ENCODE results near the gene ALPK3. TPM values are rescaled to one million over a fixed set of nuclear protein-coding genes. Genes with fewer than 3 reads are reported as not detected.

The ALPK3 gene
- total and polyA plus RNA-seq, 2 experiments from 2014 or later, result 3.7 to 29.7 TPM

- Histone ChIP-seq H3K36me3 (ENCODE audit: insufficient read depth) (peaks cover 7% of the 10 kb centered on the region; the same call in 1 of the 2 replicates), H2AFZ (no peak overlapping the region), H3F3A (replicated peaks; ENCODE audit: low read depth) (no peaks in the 10 kb centered on the region), H3K27me3 (ENCODE audit: insufficient read depth) (no peaks in the 10 kb centered on the region), H3K79me2 (replicated peaks; ENCODE audit: insufficient read depth) (peaks cover 59% of the 10 kb centered on the region), H3K27ac (ENCODE audit: low read depth) (no peak overlapping the region), H3K4me1 (ENCODE audit: insufficient read depth) (peaks cover 9% of the 10 kb centered on the region; the same call in 1 of the 2 replicates), H3K4me2 (peak overlapping the region; percentile 63; the same call in 1 of the 2 replicates), H3K9me2 (ENCODE audit: insufficient read depth) (no peaks in the 10 kb centered on the region), H4K20me1 (replicated peaks; ENCODE audit: insufficient read depth) (peaks cover 9% of the 10 kb centered on the region), H3K4me3 (peak overlapping the region; percentile 30; the same call in 1 of the 2 replicates)
- TF ChIP-seq POLR2AphosphoS5 (IDR thresholded peaks at IDR 0.05; ENCODE audit: low read depth) (no peak), NANOG (IDR thresholded peaks at IDR 0.05; ENCODE audit: borderline replicate concordance) (no peak), STAT1 (IDR thresholded peaks at IDR 0.05; ENCODE audit: unreplicated experiment) (no peak), ETS1 (IDR thresholded peaks at IDR 0.05) (no peak), ZNF114 (CRISPR knock-in tag; IDR thresholded peaks at IDR 0.05) (no peak), EZH2phosphoT487 (IDR thresholded peaks at IDR 0.05; ENCODE audit: unreplicated experiment) (no peak)
- TF ChIP-seq, protein P1, sequence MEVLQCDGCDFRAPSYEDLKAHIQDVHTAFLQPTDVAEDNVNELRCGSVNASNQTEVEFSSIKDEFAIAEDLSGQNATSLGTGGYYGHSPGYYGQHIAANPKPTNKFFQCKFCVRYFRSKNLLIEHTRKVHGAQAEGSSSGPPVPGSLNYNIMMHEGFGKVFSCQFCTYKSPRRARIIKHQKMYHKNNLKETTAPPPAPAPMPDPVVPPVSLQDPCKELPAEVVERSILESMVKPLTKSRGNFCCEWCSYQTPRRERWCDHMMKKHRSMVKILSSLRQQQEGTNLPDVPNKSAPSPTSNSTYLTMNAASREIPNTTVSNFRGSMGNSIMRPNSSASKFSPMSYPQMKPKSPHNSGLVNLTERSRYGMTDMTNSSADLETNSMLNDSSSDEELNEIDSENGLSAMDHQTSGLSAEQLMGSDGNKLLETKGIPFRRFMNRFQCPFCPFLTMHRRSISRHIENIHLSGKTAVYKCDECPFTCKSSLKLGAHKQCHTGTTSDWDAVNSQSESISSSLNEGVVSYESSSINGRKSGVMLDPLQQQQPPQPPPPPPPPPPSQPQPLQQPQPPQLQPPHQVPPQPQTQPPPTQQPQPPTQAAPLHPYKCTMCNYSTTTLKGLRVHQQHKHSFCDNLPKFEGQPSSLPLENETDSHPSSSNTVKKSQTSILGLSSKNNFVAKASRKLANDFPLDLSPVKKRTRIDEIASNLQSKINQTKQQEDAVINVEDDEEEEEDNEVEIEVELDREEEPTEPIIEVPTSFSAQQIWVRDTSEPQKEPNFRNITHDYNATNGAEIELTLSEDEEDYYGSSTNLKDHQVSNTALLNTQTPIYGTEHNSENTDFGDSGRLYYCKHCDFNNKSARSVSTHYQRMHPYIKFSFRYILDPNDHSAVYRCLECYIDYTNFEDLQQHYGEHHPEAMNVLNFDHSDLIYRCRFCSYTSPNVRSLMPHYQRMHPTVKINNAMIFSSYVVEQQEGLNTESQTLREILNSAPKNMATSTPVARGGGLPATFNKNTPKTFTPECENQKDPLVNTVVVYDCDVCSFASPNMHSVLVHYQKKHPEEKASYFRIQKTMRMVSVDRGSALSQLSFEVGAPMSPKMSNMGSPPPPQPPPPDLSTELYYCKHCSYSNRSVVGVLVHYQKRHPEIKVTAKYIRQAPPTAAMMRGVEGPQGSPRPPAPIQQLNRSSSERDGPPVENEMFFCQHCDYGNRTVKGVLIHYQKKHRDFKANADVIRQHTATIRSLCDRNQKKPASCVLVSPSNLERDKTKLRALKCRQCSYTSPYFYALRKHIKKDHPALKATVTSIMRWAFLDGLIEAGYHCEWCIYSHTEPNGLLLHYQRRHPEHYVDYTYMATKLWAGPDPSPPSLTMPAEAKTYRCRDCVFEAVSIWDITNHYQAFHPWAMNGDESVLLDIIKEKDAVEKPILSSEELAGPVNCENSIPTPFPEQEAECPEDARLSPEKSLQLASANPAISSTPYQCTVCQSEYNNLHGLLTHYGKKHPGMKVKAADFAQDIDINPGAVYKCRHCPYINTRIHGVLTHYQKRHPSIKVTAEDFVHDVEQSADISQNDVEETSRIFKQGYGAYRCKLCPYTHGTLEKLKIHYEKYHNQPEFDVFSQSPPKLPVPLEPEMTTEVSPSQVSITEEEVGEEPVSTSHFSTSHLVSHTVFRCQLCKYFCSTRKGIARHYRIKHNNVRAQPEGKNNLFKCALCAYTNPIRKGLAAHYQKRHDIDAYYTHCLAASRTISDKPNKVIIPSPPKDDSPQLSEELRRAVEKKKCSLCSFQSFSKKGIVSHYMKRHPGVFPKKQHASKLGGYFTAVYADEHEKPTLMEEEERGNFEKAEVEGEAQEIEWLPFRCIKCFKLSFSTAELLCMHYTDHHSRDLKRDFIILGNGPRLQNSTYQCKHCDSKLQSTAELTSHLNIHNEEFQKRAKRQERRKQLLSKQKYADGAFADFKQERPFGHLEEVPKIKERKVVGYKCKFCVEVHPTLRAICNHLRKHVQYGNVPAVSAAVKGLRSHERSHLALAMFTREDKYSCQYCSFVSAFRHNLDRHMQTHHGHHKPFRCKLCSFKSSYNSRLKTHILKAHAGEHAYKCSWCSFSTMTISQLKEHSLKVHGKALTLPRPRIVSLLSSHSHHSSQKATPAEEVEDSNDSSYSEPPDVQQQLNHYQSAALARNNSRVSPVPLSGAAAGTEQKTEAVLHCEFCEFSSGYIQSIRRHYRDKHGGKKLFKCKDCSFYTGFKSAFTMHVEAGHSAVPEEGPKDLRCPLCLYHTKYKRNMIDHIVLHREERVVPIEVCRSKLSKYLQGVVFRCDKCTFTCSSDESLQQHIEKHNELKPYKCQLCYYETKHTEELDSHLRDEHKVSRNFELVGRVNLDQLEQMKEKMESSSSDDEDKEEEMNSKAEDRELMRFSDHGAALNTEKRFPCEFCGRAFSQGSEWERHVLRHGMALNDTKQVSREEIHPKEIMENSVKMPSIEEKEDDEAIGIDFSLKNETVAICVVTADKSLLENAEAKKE (CRISPR knock-in tag; IDR thresholded peaks at IDR 0.05), result no peak
- ATAC-seq, result peak; percentile 95
- H3K27me3 Mint-ChIP-seq (ENCODE audit: insufficient read depth, low read depth, poor library complexity), result peaks cover 15% of the 10 kb centered on the region
- peaks cover 16% of the 10 kb centered on the region for H3K4me1 Mint-ChIP-seq
- no peaks in the 10 kb centered on the region for H3K9me3 Mint-ChIP-seq
- DNase-seq (ENCODE audit: low spot score), result peak; percentile 74
- H3K4me3 Mint-ChIP-seq, result peak overlapping the region; percentile 10; the same call in 2 of the 3 replicates
- peaks cover 27% of the 10 kb centered on the region for H3K36me3 Mint-ChIP-seq (ENCODE audit: low read depth)
- peak overlapping the region; percentile 19 for H3K27ac Mint-ChIP-seq
Measured at GRCh38 chr15:84778194-84778593, 39.0 kb upstream of the ALPK3 start.

All from GM23338 (cell line).